H1 (cell line): ENCODE measurements around the gene FEM1C. TPM values are rescaled to one million over a fixed set of nuclear protein-coding genes. Genes with fewer than 3 reads are reported as not detected.
"Not testable (repeated sequence)": the region's sequence is repeated elsewhere in the genome, so short reads cannot be mapped to it uniquely, and the experiment has no call there.

ENCODE experiments used
- CTCF ChIA-PET: fragments of 300-600 bp; sonication (Branson Sonifier 250); formaldehyde crosslinking; loops from one replicate; lab custom pipeline; 2021; ENCODE audit not compliant: partially characterized antibody; lab: Charles Lee
- POLR2A ChIA-PET: fragments of 300-600 bp; sonication (Branson Sonifier 250); formaldehyde crosslinking; loops from one replicate; lab custom pipeline; 2021; ENCODE audit warnings: inconsistent platforms; ENCODE audit not compliant: partially characterized antibody; lab: Charles Lee
- DNase-seq, 2 experiments: peaks; one replicate each; pipeline versions ENCODE4 v3.0.0 to v3.0.0-alpha.2; 2010 to 2022; ENCODE audit warnings: low spot score in 2 of 2, low read depth in 1 of 2, mixed read lengths in 1 of 2
- FAIRE-seq: peaks from 2 replicates; lab custom pipeline; 2011; peaks lifted over from hg19 to GRCh38; lab: Jason Lieb, UNC
- H2AFZ ChIP-seq: 2 replicates; pipeline ENCODE4 v1.8.1; 2012; ENCODE audit warnings: low read length, inconsistent platforms
- H2AK5ac ChIP-seq: 2 replicates; pipeline ENCODE4 v1.6.1; 2013; ENCODE audit warnings: low read depth, low read length
- H2BK120ac ChIP-seq: replicated peaks from 2 replicates; pipeline ENCODE3; 2013; ENCODE audit warnings: low read depth, low read length, inconsistent platforms
- H2BK12ac ChIP-seq: 2 replicates; pipeline ENCODE4 v1.6.1; 2013; ENCODE audit warnings: low read depth, low read length
- H2BK15ac ChIP-seq: 2 replicates; pipeline ENCODE4 v1.6.1; 2013; ENCODE audit warnings: low read length
- H2BK20ac ChIP-seq: 2 replicates; pipeline ENCODE4 v1.6.1; 2013; ENCODE audit warnings: low read length
- H2BK5ac ChIP-seq: 2 replicates; pipeline ENCODE4 v1.6.1; 2013; ENCODE audit warnings: low read depth, low read length
- H3K14ac ChIP-seq: 2 replicates; pipeline ENCODE4 v1.6.1; 2013; ENCODE audit warnings: inconsistent platforms; ENCODE audit not compliant: insufficient read length
- H3K18ac ChIP-seq: 2 replicates; pipeline ENCODE4 v1.6.1; 2013; ENCODE audit warnings: low read length; ENCODE audit errors: extremely low read depth
- H3K23ac ChIP-seq: 2 replicates; pipeline ENCODE4 v1.6.1; 2013; ENCODE audit warnings: inconsistent platforms; ENCODE audit not compliant: insufficient read length
- H3K23me2 ChIP-seq: 2 replicates; pipeline ENCODE4 v1.6.1; 2013; ENCODE audit warnings: low read depth, low read length
- H3K27ac ChIP-seq: 2 replicates; pipeline ENCODE4 v1.6.1; 2011; ENCODE audit warnings: low read depth, low read length, inconsistent platforms
- H3K27me3 ChIP-seq, 4 experiments: replicated peaks in 1 of 4; 1 replicate in 1 of 4; 2 replicates in 3 of 4; pipeline versions ENCODE4 v1.6.1 to v1.8.1; 2011 to 2013; ENCODE audit warnings: low read length in 3 of 4, mild to moderate bottlenecking in 3 of 4, inconsistent platforms in 2 of 4, mixed read lengths in 2 of 4, moderate library complexity in 1 of 4; ENCODE audit not compliant: control insufficient read depth in 3 of 4, insufficient read depth in 3 of 4; ENCODE audit errors: extremely low read depth in 1 of 4
- H3K36me3 ChIP-seq, 4 experiments: 2 replicates each; pipeline versions ENCODE4 v1.6.1 to v1.8.1; 2011 to 2013; ENCODE audit warnings: mild to moderate bottlenecking in 4 of 4, low read length in 3 of 4, moderate library complexity in 2 of 4, control low read depth in 1 of 4, inconsistent platforms in 1 of 4; ENCODE audit not compliant: insufficient read depth in 4 of 4, control insufficient read depth in 2 of 4
- H3K4ac ChIP-seq: replicated peaks from 2 replicates; pipeline ENCODE3; 2013; ENCODE audit warnings: low read length, low read depth, mixed read lengths, inconsistent platforms; ENCODE audit not compliant: insufficient read length
- H3K4me1 ChIP-seq, 4 experiments: replicated peaks in 1 of 4; 1 replicate in 1 of 4; 2 replicates in 3 of 4; pipeline versions ENCODE4 v1.6.1 to v1.8.1; 2011 to 2013; ENCODE audit warnings: low read length in 3 of 4, inconsistent platforms in 2 of 4, mixed read lengths in 1 of 4; ENCODE audit not compliant: insufficient read depth in 4 of 4, control insufficient read depth in 3 of 4
- H3K4me2 ChIP-seq, 2 experiments: 2 replicates each; pipeline versions ENCODE4 v1.6.1 to v1.8.1; 2011 to 2013; ENCODE audit warnings: low read depth in 2 of 2, low read length in 2 of 2, control low read depth in 1 of 2, inconsistent platforms in 1 of 2, mild to moderate bottlenecking in 1 of 2; ENCODE audit not compliant: insufficient read depth in 1 of 2
- H3K4me3 ChIP-seq, 4 experiments: fragments of 200-600, 300-600 bp in 1 of 4; sonication (generic), shearing (Covaris generic), sonication (Bioruptor Twin) in 1 of 4; 2 replicates each; pipeline versions ENCODE4 v1.5.1 to v1.8.1; 2011 to 2016; ENCODE audit warnings: low read length in 4 of 4, low read depth in 3 of 4, control low read depth in 2 of 4, inconsistent platforms in 2 of 4, mild to moderate bottlenecking in 2 of 4, mixed read lengths in 1 of 4, moderate library complexity in 1 of 4; ENCODE audit not compliant: insufficient read depth in 2 of 4; ENCODE audit errors: extremely low read depth in 1 of 4
- H3K56ac ChIP-seq: replicated peaks from 2 replicates; pipeline ENCODE3; 2013; ENCODE audit warnings: low read depth, mild to moderate bottlenecking, mixed read lengths, low read length, inconsistent platforms; ENCODE audit not compliant: insufficient read length
- H3K79me1 ChIP-seq: 2 replicates; pipeline ENCODE4 v1.6.1; 2013; ENCODE audit warnings: low read depth, low read length, control low read depth
- H3K79me2 ChIP-seq, 2 experiments: 2 replicates each; pipeline versions ENCODE4 v1.6.1 to v1.8.1; 2012 to 2013; ENCODE audit warnings: low read length in 2 of 2, mild to moderate bottlenecking in 2 of 2, inconsistent platforms in 1 of 2; ENCODE audit not compliant: insufficient read depth in 2 of 2, control insufficient read depth in 1 of 2
- H3K9ac ChIP-seq, 4 experiments: replicated peaks in 1 of 4; 1 replicate in 1 of 4; 2 replicates in 3 of 4; pipeline versions ENCODE4 v1.6.1 to v1.8.1; 2011 to 2013; ENCODE audit warnings: low read depth in 3 of 4, low read length in 3 of 4, control low read depth in 2 of 4, mild to moderate bottlenecking in 2 of 4, moderate library complexity in 2 of 4, inconsistent platforms in 1 of 4; ENCODE audit errors: extremely low read depth in 1 of 4
- H3K9me3 ChIP-seq, 2 experiments: 2 replicates each; pipeline versions ENCODE4 v1.6.1 to v1.8.1; 2012 to 2013; ENCODE audit warnings: mild to moderate bottlenecking in 2 of 2, moderate library complexity in 2 of 2, control low read depth in 1 of 2, inconsistent platforms in 1 of 2, low read depth in 1 of 2, low read length in 1 of 2, mixed read lengths in 1 of 2; ENCODE audit not compliant: insufficient read depth in 2 of 2
- H4K20me1 ChIP-seq, 2 experiments: replicated peaks in 1 of 2; 2 replicates each; pipeline versions ENCODE3 to v1.8.1; 2011 to 2013; ENCODE audit warnings: inconsistent platforms in 2 of 2, low read length in 2 of 2, mild to moderate bottlenecking in 1 of 2; ENCODE audit not compliant: insufficient read depth in 2 of 2, control insufficient read depth in 1 of 2
- H4K5ac ChIP-seq: 2 replicates; pipeline ENCODE4 v1.6.1; 2013; ENCODE audit warnings: low read length, low read depth, mixed read lengths, inconsistent platforms; ENCODE audit not compliant: insufficient read length
- H4K8ac ChIP-seq: 2 replicates; pipeline ENCODE4 v1.8.0; 2013; ENCODE audit warnings: mild to moderate bottlenecking, moderate library complexity, low read length, inconsistent platforms; ENCODE audit not compliant: insufficient read depth; ENCODE audit errors: extremely low read depth
- H4K91ac ChIP-seq: replicated peaks from 2 replicates; pipeline ENCODE3; 2013; ENCODE audit warnings: low read length, mixed read lengths, inconsistent platforms; ENCODE audit not compliant: insufficient read length
- WGBS, 2 experiments: shearing (Covaris generic) in 1 of 2; methylation state at CpG; one replicate each; pipeline versions ENCODE4 v1.1.6 to v1.1.7; 2013 to 2015; ENCODE audit warnings: low lambda C conversion rate in 2 of 2, mixed read lengths in 2 of 2, inconsistent platforms in 1 of 2, low coverage in 1 of 2, missing lambda C conversion rate in 1 of 2; ENCODE audit not compliant: insufficient replicate concordance in 2 of 2, insufficient coverage in 1 of 2, insufficient read length in 1 of 2; ENCODE audit errors: extremely low coverage in 1 of 2, missing lambda C conversion rate in 1 of 2; 5-methylcytosine and 5-hydroxymethylcytosine counted together
- polyA plus RNA-seq, 7 experiments: library from polyadenylated mRNA; depleted of rRNA in 3 of 7; stranded (reverse) in 5 of 7; unstranded in 2 of 7; fragments of >200 nt in 5 of 7; fragments of 200-250 nt in 2 of 7; gene quantifications; 1 replicate in 5 of 7; 2 replicates in 1 of 7; 4 replicates in 1 of 7; pipeline versions ENCODE4 v1.2.1 to v1.2.3, GENCODE V29; 2011 to 2013; ENCODE audit warnings: missing spikeins in 2 of 7, mixed read lengths in 2 of 7
- total RNA-seq: library from RNA; stranded (reverse); fragmentation: NEBNext Ultra II Directional; extraction: Animal tissue kit (Norgen Biotek cat#: 25700); gene quantifications from 2 replicates; pipeline ENCODE4 v1.2.1, GENCODE V29; 2021

The FEM1C gene
- total and polyA plus RNA-seq, 2 of the 8 experiments (the other 6 are each of a cell fraction or from before 2014, with no cell fraction given): 4.4 to 17.7 TPM

DNA sequence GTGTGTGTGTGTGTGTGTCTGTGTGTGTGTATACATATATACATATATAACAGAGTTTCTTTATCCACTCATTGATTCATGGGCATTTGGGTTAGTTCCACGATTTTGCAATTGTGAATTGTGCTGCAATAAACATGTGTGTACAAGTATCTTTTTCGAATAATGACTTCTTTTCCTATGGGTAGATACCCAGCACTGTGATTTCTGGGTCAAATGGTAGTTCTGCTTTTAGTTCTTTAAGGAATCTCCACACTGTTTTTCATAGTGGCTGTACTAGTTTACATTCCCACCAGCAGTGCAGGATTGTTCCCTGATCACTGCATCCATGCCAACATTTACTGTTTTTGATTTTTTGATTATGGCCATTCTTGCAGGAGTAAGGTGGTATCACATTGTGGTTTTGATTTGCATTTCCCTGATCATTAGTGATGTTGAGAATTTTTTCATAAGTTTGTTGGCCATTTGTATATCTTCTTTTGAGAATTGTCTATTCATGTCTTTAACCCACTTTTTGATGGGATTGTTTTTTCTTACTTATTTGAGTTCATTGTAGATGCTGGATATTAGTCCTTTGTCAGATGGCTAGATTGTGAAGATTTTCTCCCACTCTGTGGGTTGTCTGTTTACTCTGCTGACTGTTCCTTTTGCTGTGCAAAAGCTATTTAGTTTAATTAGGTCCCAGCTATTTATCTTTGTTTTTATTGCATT is 65.3 kb downstream of the FEM1C start:
- H3K9me3 ChIP-seq, H3K4ac ChIP-seq, H3K36me3 ChIP-seq, H3K23ac ChIP-seq, H4K20me1 ChIP-seq, H3K18ac ChIP-seq, H3K9ac ChIP-seq, H3K79me2 ChIP-seq, H2AK5ac ChIP-seq, H2AFZ ChIP-seq, H3K79me1 ChIP-seq, H3K56ac ChIP-seq, H2BK15ac ChIP-seq, H4K8ac ChIP-seq, H3K27ac ChIP-seq, H4K91ac ChIP-seq, H3K4me1 ChIP-seq, H3K4me3 ChIP-seq, H2BK20ac ChIP-seq, CTCF ChIA-PET, H3K27me3 ChIP-seq, H2BK120ac ChIP-seq, H2BK12ac ChIP-seq, H3K23me2 ChIP-seq, H3K14ac ChIP-seq, H3K4me2 ChIP-seq, FAIRE-seq, DNase-seq, H4K5ac ChIP-seq, H2BK5ac ChIP-seq: not testable (repeated sequence)
- 88% methylated on average over 2 of the region's 2 CpGs; no CpG with 5 or more reads in 1 of the 2 experiments for whole genome bisulfite sequencing, 2 experiments
- POLR2A ChIA-PET: interaction anchor here (0.8 kb wide), 1 partner anchor 65 kb away, joined by 3 read pairs; the partner anchor contains the start of gene FEM1C
